NCI-H1092 treated with DMSO at 0.1 percent for 48 hours (cell line): ENCODE data around the gene CFAP74.

ENCODE experiments used
- DNase-seq: peaks from one replicate; lab custom pipeline; 2025; lab: John Stamatoyannopoulos, UW

CFAP74 gene

DNA sequence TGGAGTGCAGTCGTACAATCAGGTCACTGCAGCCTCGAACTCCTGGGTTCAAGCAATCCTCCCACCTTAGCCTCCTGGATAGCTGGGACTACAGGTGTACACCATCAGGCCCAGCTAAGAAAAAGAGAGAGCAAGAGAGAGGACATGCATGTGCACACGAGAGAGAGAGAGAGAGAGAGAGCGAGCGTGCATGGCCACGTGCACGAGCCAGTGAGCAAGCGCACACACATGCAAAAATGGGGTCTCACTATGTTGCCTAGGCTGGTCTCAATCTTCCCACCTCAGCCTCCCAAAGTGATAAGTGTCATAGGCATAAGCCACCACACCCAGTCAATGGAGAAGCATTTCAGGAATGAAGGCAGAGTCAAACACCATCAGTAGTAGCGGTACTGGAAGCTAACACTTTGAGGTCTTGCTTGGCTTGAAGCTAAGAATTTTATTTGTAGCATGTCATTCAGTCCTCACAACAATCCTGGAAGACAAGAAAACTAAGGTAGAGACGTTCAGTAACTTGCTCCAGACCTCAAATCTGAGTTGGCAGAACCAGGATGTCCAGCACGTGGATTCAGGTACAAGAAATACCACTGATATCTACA, 127.2 kb downstream of the CFAP74 start:
- DNase-seq: no peak

DNA sequence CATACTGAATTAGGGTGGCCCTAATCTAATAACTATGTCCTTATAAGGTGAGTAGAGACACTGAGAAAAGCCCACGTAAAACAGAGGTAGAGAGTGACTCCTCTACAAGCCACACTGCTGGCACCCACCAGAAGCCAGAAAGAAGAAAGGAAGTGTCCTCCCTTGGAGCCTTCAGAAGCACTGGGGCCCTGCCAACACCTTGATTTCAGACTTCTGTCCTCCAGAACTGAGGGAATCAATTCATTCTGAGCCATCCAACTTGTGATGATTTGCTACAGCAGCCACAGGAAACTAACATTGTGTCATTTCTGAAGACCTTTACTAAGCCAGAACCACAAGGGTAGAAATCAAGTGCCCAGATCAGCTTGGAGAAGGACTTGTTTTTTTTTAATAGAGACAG, 127.7 kb downstream of the CFAP74 start:
- no peak for DNase-seq

DNA sequence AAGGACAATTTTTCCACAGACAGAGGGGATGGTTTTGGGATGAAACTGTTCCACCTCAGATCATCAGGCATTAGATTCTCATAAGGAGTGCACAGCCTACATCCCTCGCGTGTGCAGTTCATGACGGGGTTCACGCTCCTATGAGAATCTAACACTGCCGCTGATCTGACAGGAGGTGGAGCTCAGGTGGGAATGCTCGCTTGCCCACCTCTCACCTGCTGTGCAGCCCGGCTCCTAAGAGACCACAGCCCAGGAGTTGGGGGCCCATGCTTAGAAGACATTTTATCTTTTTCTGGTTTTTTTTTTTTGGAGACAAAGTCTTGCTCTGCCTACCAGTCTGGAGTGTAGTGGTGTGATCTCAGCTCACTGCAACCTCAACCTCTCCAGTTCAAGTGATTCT, 128.7 kb downstream of the CFAP74 start:
- no peak for DNase-seq

DNA sequence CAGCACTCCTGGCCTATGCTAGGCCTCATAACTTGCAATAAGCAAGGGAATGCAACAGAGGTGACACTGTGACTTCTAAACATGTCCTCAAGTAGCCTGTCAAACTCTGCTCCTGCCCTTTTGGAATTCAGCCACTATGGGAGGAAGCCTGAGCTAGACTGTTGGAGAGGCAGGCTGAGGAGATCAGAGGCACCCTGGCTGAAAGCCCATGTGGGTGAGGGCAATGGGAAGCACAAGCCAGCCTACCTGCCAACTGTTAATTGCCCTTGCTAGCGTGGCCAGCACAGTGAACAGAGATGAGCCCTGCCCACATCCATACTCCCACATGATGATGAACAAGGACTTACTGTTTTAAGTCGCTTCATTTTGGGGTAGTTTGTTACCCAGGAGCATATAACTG, 130.4 kb downstream of the CFAP74 start:
- no peak for DNase-seq

DNA sequence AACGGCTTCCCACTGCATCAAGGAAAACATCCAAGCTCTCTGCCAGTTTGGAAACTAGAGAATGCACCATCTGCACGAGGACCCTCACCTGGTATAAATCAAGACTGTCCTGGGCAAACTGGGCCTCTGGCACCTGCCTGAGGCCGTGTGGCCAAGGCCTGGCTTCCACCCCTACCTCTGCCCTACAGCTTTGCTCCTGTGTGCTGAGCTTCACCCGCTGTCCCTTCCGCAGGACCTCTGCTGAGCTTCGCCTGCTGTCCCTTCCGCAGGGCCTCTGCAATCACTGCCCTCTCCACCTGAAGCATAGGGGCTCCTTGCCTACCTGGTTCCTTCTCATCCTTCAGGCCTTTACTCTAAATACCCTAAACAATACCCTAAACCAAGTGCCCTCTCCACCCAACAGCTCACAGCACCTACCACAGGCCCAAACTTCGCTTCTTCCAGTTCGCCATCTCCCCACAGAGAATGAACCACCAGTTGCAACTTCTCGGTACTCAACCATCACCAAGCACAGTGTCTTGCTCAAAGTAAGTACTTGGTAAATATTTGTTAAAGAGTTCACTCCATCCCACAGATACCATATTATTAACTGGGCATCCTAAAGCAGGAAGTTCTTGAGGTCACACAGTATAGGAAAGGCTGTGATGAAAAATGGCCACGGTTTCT, 131.1 kb downstream of the CFAP74 start:
- DNase-seq: no peak
